Activated naive CD8-positive, alpha-beta T cell (primary cell): ENCODE results near the gene ANKRD61.
"Not testable (repeated sequence)": the region's sequence is repeated elsewhere in the genome, so short reads cannot be mapped to it uniquely, and the experiment has no call there.

Experiments used
- H3K27ac Mint-ChIP-seq: one replicate; pipeline ENCODE4 v1.8.0; 2021; ENCODE audit warnings: mixed read lengths
- H3K27me3 Mint-ChIP-seq: one replicate; pipeline ENCODE4 v1.8.0; 2021; ENCODE audit warnings: mixed read lengths
- H3K36me3 Mint-ChIP-seq: one replicate; pipeline ENCODE4 v1.8.0; 2021; ENCODE audit warnings: mixed read lengths
- H3K4me1 Mint-ChIP-seq: one replicate; pipeline ENCODE4 v1.8.0; 2021; ENCODE audit warnings: low read depth, mixed read lengths
- H3K4me3 Mint-ChIP-seq: one replicate; pipeline ENCODE4 v1.8.0; 2021; ENCODE audit warnings: mild to moderate bottlenecking, mixed read lengths
- H3K9me3 Mint-ChIP-seq: one replicate; pipeline ENCODE4 v1.8.0; 2021; ENCODE audit warnings: low read depth, mixed read lengths

ANKRD61 gene

DNA sequence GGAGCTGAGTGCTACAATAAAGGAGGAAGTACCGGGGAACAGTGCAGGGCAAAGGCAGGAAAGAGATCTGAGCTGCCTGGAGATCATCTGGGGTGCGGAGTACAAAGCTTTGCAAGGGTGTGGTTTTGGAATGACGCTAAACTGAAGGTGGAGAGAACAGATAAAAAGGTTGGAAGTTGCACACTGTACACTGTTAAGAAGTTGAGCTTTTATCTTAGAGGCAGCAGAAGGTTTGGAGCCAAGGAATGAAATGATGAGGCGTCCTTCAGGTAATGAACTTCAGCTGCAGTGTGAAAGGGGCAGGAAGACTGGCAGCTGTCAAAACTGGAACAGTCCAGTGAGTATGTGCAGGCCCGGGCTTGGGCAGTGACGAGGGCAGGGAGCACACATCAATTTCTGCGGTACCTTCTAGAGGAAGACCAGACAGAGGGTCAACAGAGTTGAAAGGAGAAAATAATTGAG is 7.2 kb upstream of the ANKRD61 start:
- Mint-ChIP-seq H3K9me3 (no peaks in the 10 kb centered on the region), H3K4me3 (no peak overlapping the region), H3K36me3 (peaks cover 9% of the 10 kb centered on the region)

DNA sequence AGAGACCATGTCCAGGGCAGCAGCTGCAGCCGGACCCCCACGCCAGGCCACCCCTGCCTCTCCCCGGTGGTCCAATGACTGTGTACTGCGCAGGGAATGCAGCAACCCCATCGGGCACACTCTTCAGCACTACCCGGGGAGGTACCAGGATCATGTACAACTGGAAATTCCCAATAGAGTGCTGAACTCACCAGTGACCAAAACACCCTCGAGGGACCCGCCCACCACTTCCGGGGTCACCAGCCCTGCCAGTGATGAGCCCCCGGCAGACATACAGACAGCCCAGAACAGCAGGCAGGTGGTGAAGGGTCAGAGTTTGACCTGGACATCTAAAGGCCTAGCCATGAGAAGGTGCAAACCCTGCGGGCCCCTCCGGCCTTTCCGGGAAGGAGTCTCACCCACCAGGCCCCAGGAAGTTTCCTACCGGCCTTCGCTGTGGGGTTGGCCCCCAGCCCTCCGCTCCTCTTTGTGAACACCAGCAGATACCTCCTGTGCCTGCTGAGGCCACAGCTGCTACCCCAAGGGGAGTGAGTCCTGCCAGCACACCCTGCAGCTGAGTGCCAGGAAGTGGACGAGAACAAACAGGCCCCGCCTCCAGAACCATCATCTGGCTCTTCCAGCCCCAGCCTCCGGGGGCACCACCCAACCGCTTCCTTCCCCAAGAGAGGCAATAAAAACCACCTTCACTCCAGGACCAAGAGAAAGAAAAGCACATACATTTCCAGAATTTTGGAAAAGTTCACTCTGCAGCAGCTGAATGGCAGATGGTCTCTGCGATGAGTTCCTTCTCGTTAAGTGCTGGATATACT is 5.0 kb upstream of the ANKRD61 start:
- Mint-ChIP-seq H3K9me3 (no peaks in the 10 kb centered on the region), H3K27me3 (no peaks in the 10 kb centered on the region), H3K4me1 (peaks cover 23% of the 10 kb centered on the region), H3K4me3 (peak overlapping the region; percentile 75), H3K27ac (peak overlapping the region; percentile 78), H3K36me3 (peaks cover 8% of the 10 kb centered on the region)

More for the DNA sequence above, 7.2 kb upstream of the ANKRD61 start:
- no peaks in the 10 kb centered on the region for H3K27me3 Mint-ChIP-seq
- peaks cover 21% of the 10 kb centered on the region for H3K4me1 Mint-ChIP-seq
- H3K27ac Mint-ChIP-seq, result peak overlapping the region; percentile 29

DNA sequence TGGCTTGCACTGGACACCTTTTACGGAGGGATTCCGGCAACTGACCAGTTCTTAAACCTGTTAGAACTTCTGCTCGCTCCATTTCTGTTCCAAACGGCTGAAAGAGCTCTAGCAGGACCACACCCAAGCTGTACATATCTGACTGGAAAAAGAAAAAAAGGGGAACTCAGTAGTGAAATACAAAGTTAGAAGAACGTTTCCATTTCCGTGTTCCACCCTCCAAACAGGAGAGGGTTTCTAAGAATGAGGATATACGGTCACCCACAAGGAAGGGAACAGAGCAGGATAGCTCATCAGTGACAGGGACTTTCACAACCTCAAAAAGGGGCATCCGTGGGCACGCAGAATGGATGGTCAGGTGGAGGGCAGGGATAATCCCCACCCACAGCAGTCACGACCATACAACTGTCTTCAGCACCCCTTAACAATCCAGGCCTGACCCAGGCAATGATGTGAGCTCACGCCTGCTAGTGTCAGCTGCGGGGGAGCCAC is 4.3 kb upstream of the ANKRD61 start:
- Mint-ChIP-seq H3K4me3 (peak overlapping the region; percentile 75), H3K27ac (peak overlapping the region; percentile 78), H3K27me3 (no peaks in the 10 kb centered on the region), H3K9me3 (no peaks in the 10 kb centered on the region), H3K36me3 (peaks cover 6% of the 10 kb centered on the region), H3K4me1 (peaks cover 24% of the 10 kb centered on the region)

DNA sequence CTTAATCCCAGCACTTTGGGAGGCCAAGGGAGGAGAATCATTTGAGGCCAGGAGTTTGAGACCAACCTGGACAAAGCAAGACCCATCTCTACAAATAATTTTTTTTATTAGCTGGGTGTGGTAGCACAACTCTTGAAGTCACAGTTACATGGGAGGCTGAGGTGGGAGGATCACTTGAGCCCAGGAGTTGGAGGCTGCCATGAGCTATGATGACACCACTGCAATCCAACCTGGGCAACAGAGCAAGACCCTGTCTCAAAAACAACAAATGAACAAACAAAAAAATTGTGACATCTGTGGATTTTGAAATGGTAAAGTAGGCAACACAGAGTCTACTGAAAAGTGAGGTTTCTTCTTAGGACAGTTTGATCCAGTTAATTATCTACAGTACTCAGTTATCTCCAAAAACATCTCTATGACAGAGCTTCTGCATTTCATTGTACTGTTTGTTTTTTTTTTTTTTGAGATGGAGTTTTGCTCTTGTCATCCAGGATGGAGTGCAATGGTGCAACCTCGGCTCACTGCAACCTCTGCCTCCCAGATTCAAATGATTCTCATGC is 3.3 kb upstream of the ANKRD61 start:
- Mint-ChIP-seq H3K27ac (peak overlapping the region; percentile 50), H3K36me3 (peaks cover 5% of the 10 kb centered on the region), H3K4me3 (no peak overlapping the region), H3K4me1 (peaks cover 24% of the 10 kb centered on the region), H3K9me3 (no peaks in the 10 kb centered on the region), H3K27me3 (no peaks in the 10 kb centered on the region)

DNA sequence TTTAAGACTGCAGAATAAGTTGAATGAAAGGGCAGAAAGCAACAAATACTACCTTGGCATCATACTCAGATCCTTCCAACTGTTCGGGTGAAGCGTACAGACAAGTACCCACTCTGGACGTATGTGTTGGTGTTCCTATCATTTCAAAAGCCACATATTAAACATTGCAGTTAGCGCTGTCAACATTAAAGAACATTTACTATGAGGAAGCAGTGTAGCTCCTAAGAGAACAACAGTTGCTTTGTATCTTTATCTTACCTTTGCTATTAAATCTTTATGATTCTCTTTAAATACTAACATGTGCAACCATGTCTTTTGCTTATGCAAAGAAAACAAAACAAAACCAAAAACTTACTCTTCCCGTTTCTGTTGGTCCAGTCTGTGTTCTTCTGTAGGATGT is 2.6 kb upstream of the ANKRD61 start:
- no peaks in the 10 kb centered on the region for H3K27me3 Mint-ChIP-seq

DNA sequence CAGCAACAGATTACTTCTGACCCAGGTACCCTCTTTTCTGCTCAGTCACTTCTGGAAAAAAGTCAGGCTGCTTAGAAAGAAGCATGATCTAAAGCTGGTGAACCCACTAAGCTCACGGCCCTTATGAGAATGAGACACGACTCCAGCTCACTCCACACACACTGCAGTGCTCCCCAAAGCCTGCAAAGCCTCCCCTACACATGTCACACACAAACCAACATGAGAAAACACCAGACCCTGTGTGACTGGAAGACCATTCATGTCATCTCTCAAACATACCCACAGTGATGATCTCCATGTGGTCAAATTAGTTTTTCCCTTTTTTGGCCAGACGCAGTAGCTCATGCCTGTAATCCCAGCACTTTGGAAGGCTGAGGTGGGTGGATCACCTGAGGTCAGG is 391 bp downstream of the ANKRD61 start:
- peak overlapping the region; percentile 41 for H3K27ac Mint-ChIP-seq
- no peak overlapping the region for H3K4me3 Mint-ChIP-seq
- no peaks in the 10 kb centered on the region for H3K9me3 Mint-ChIP-seq
- H3K4me1 Mint-ChIP-seq, result peaks cover 15% of the 10 kb centered on the region
- H3K36me3 Mint-ChIP-seq, result peaks cover 2% of the 10 kb centered on the region
- no peaks in the 10 kb centered on the region for H3K27me3 Mint-ChIP-seq

More for the DNA sequence above, 2.6 kb upstream of the ANKRD61 start:
- Mint-ChIP-seq H3K9me3 (no peaks in the 10 kb centered on the region), H3K27ac (no peak overlapping the region), H3K36me3 (peaks cover 5% of the 10 kb centered on the region), H3K4me1 (peaks cover 24% of the 10 kb centered on the region), H3K4me3 (no peak overlapping the region)

DNA sequence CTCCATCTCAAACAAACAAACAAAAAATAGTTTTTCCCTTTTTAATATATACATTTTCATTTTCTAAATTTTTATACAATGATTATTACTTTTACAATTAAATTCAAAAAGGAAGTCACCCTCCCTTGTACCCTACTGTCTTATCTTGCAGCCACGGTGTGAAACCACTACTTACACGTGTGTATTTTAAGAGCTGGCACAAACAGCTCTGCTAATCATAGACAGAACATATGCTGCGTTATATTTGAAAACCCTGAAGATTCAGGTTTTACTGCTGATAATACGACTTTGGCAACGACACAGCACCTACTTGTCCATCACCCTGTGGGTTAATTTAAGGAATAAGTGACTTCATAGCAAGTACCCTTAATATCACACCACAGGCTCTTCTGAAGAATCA is 991 bp downstream of the ANKRD61 start:
- Mint-ChIP-seq H3K4me1 (peaks cover 9% of the 10 kb centered on the region), H3K27me3 (no peaks in the 10 kb centered on the region), H3K9me3 (no peaks in the 10 kb centered on the region), H3K4me3 (no peak overlapping the region), H3K27ac (no peak overlapping the region), H3K36me3 (peaks cover 2% of the 10 kb centered on the region)

DNA sequence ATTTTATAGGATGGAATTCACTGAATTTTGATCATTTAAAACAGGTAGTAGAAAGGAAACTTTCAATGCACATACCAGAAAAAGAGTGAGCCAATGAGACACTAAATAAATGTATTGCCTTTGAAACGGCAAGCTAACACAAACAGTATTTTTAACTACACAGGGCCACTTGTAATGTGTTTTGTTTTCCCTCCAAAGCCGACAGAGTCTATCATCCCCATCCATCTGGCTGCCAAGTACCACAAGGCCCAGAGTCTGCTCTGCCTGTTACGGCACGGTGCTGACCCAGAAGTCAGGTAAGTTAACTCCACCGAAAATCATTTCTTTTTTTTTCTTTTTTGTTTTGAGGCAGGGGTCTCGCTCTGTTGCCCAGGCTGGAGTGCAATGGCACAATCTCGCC is 1.5 kb downstream of the ANKRD61 start:
- H3K4me3 Mint-ChIP-seq, result no peak overlapping the region
- H3K36me3 Mint-ChIP-seq, result peaks cover 2% of the 10 kb centered on the region
- no peaks in the 10 kb centered on the region for H3K27me3 Mint-ChIP-seq
- H3K4me1 Mint-ChIP-seq, result peaks cover 5% of the 10 kb centered on the region
- H3K27ac Mint-ChIP-seq, result no peak overlapping the region
- no peaks in the 10 kb centered on the region for H3K9me3 Mint-ChIP-seq

DNA sequence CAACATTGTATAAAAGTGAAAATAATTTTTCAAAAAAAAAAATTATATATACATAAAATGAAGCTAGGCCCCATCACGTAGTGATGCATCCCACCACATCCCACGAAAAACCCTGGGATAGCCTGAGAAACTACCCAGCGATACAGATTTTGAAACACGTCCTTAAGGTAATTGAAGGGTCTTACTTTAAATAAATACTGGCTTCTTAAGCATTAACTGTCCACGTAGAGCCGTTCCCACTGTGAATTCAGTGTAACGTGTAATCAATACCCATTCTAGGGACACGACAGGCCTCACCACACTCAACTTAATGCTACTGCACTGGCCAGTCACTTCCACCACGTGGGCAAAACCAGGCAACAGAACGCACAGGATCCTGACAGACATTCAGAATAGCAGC is 4.0 kb downstream of the ANKRD61 start:
- H3K9me3 Mint-ChIP-seq, result no peaks in the 10 kb centered on the region
- no peak overlapping the region for H3K4me3 Mint-ChIP-seq
- H3K4me1 Mint-ChIP-seq, result peaks cover 3% of the 10 kb centered on the region
- peaks cover 2% of the 10 kb centered on the region for H3K36me3 Mint-ChIP-seq
- H3K27ac Mint-ChIP-seq, result no peak overlapping the region
- H3K27me3 Mint-ChIP-seq, result no peaks in the 10 kb centered on the region

DNA sequence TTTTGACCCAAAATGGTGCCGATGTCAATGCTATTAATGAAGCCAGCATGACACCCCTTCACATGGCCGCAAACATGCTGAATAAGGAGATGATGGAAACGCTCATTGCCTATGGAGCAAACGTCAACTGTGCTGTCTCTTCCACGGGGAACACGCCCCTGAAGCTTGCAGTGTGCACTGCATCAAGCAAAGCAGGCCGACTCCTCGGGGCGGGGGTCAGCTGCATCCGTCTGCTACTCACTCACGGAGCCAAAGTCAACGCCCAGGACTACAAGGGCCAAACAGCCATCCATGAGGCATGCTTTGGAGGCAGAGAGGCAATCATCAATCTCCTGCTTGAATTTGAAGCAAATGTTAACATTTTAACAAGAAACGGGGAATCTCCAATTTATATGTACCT is 4.5 kb downstream of the ANKRD61 start:
- Mint-ChIP-seq H3K9me3 (no peaks in the 10 kb centered on the region), H3K36me3 (peaks cover 2% of the 10 kb centered on the region), H3K4me3 (no peak overlapping the region), H3K4me1 (peaks cover 3% of the 10 kb centered on the region), H3K27ac (no peak overlapping the region), H3K27me3 (no peaks in the 10 kb centered on the region)

DNA sequence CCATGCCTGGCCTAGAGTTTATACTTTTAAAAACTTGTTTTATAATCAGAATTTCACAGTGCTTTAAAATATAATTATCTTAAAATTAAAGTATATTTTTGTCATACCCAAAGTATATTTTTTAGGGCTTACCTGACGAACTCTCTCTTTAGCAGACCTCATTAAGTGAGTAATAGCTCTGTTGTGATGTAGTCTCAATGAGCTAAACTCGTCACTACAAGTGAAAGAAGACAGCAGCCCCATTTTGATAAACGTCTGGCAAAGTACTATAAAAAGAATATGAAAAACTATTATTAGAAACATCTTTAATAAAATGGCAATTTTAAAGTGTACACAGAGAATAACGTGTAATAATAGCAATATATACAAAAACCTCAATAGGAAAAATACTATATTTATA is 18.6 kb downstream of the ANKRD61 start:
- no peaks in the 10 kb centered on the region for H3K36me3 Mint-ChIP-seq
- H3K27me3 Mint-ChIP-seq, result no peaks in the 10 kb centered on the region
- no peaks in the 10 kb centered on the region for H3K9me3 Mint-ChIP-seq
- no peak overlapping the region for H3K27ac Mint-ChIP-seq
- peaks cover 2% of the 10 kb centered on the region for H3K4me1 Mint-ChIP-seq
- no peak overlapping the region for H3K4me3 Mint-ChIP-seq

DNA sequence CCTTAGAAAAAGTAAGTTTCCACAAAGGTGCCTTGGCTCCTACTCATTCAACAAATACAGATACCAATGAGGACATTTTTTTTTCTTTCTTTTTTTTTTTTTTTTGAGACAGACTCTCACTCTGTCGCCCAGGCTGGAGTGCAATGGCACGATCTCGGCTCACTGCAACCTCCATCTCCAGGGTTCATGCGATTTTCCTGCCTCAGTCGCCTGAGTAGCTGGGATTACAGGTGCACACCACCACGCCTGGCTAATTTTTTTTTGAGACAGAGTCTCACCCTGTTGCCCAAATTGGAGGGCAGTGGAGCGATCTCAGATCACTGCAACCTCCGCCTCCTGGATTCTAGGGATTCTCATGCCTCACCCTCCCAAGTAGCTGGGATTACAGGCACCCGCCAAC is 20.0 kb downstream of the ANKRD61 start:
- H3K4me1 Mint-ChIP-seq, H3K27me3 Mint-ChIP-seq, H3K9me3 Mint-ChIP-seq, H3K4me3 Mint-ChIP-seq, H3K36me3 Mint-ChIP-seq, H3K27ac Mint-ChIP-seq: not testable (repeated sequence)

DNA sequence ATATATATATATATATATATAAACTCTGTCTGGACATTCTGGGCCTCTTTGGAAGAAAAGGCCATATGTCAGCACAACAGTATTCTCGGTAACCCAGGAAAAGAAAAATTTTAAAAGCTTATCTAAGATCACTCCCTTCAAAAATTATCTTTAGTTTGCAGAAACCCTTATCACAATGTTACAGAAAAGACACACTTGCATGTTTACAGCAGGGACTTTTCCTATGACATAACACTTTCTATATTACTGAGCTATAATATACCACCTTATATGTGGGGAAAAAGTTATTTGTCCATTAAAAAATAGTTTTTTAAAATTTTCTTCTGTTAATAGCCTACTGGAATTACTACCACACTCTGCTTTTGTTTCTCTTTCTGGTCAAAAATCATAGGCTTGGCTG is 25.4 kb downstream of the ANKRD61 start:
- no peaks in the 10 kb centered on the region for H3K36me3 Mint-ChIP-seq
- no peaks in the 10 kb centered on the region for H3K9me3 Mint-ChIP-seq
- no peak overlapping the region for H3K4me3 Mint-ChIP-seq

DNA sequence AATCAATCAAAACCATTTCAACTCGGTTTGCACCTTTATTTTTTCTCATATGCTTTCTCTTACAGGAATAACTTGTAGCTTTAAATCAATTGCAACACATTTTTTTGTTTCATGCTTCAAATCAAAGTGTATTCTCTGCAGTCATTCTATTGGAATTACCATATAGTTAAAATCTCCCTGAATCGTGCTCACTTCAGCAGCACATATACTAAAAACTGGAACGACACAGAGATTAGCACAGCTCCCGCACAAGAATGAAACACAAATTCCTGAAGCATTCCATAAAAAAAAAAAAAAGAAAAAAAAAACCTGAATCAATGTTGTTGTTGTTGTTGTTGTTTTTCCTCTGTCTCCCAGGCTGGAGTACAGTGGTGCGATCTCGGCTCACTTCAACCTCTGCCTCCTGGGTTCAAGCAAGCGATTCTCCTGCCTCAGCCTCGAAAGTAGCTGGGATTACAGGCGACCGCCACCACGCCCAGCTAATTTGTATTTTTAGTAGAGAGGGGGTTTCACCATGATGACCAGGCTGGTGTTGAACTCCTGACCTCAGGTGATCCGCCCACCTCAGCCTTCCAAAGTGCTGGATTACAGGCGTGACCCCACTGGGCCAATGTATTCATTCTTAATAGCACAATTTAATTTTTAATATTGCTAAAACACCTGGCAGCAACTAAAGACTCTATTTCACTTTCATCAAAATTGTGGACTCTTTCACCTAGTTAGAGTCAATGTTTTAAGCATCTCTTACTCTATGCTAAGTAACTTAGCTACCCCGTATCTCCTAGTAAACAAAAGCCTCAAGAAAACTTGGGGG is 26.3 kb downstream of the ANKRD61 start:
- Mint-ChIP-seq H3K27ac (peak overlapping the region; percentile 99), H3K36me3 (no peaks in the 10 kb centered on the region), H3K4me1 (peaks cover 24% of the 10 kb centered on the region), H3K9me3 (no peaks in the 10 kb centered on the region), H3K27me3 (no peaks in the 10 kb centered on the region), H3K4me3 (peak overlapping the region; percentile 99)

More for the DNA sequence above, 25.4 kb downstream of the ANKRD61 start:
- Mint-ChIP-seq H3K27ac (no peak overlapping the region), H3K4me1 (peaks cover 24% of the 10 kb centered on the region), H3K27me3 (no peaks in the 10 kb centered on the region)

DNA sequence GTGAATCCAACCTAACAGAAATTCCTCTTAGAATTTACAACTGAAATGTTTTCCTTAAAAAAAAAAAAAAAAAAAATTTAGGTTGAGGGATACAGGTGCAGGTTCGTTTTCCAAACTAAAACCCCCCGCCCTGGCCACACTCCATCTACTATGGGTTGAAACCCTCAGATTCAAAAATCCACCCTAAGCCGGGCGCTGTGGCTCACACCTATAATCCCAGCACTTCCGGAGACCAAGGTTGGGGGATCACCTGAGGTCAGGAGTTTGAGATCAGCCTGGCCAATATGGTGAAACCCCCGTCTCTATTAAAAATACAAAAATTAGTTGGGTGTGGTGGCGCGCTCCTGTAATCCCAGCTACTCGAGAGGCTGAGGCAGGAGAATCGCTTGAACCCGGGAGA is 28.8 kb downstream of the ANKRD61 start:
- Mint-ChIP-seq H3K4me3 (peak overlapping the region; percentile 7), H3K4me1 (peaks cover 22% of the 10 kb centered on the region)
- H3K27me3 Mint-ChIP-seq, H3K36me3 Mint-ChIP-seq, H3K27ac Mint-ChIP-seq, H3K9me3 Mint-ChIP-seq: not testable (repeated sequence)
